ENCODE data around the gene SEC24B. TPM values are rescaled to one million over a fixed set of nuclear protein-coding genes. Genes with fewer than 3 reads are reported as not detected.
A peak's percentile ranks its signal among the peaks of the same experiment; 100 is the strongest.

SEC24B gene
- total and polyA plus RNA-seq, 2 donors (not counting 3 experiments of a cell fraction or from before 2014, with no cell fraction given) = 35.9 to 46.2 TPM

GRCh38 chr4:109412776-109413175 lies 20.8 kb upstream of the SEC24B start:
- no peaks in the 10 kb centered on the region for H3K36me3 ChIP-seq (ENCODE audit: control insufficient read depth in 2 of 2, extremely low read depth in 1 of 2, insufficient read depth in 2 of 2, low read length in 2 of 2)
- no TSS peak for BruUV-seq (replicated peaks)
- H3K4me1 ChIP-seq (ENCODE audit: control insufficient read depth, extremely low read depth, insufficient read depth, low read length) = no peaks in the 10 kb centered on the region
- no peak overlapping the region for H3K9ac ChIP-seq (replicated peaks; ENCODE audit: extremely low read depth, insufficient read depth, low read length)
- ChIA-PET CTCF (interaction anchor here (1.5 kb wide), 1 partner anchor 114 kb away, joined by 3 read pairs; no protein-coding TSS in a partner anchor), POLR2A (no interaction called here)
- dilution Hi-C loops (cut with MboI; ENCODE audit: extremely low pct_ligation_motif_present, low sequenced_read_pairs) = no loop called here
- TF ChIP-seq CTCF (IDR thresholded peaks at IDR 0.05; ENCODE audit: extremely low read depth in 1 of 2, insufficient read depth in 1 of 2, low read depth in 1 of 2, low read length in 2 of 2) (no peak), EZH2 (IDR thresholded peaks at IDR 0.05; ENCODE audit: borderline replicate concordance, low read depth, low read length, severe bottlenecking) (no peak)
- H3K9me1 ChIP-seq (replicated peaks; ENCODE audit: control insufficient read depth, extremely low read depth, insufficient read depth, low read length) = no peaks in the 10 kb centered on the region
- H4K20me1 ChIP-seq (replicated peaks; ENCODE audit: control insufficient read depth, extremely low read depth, insufficient read depth, low read length) = no peaks in the 10 kb centered on the region
- H3K27ac ChIP-seq (ENCODE audit: insufficient read depth, low read depth, low read length) = no peak overlapping the region
- no peaks in the 10 kb centered on the region for H3K9me3 ChIP-seq (replicated peaks; ENCODE audit: control insufficient read depth, insufficient read depth, low read length)
- no peak overlapping the region for H3K4me3 ChIP-seq (replicated peaks in 1 of 3; ENCODE audit: insufficient read depth in 1 of 3, low read depth in 1 of 3, low read length in 3 of 3)
- intact Hi-C loops (cut with micrococcal nuclease) = no loop called here
- no peak overlapping the region for H2AFZ ChIP-seq (ENCODE audit: low read depth, low read length)
- H3K4me2 ChIP-seq (ENCODE audit: insufficient read depth, low read length) = no peak overlapping the region
- FAIRE-seq (no peak), DNase-seq (ENCODE audit: low read depth, low spot score) (no peak)
- no peaks in the 10 kb centered on the region for H3K79me2 ChIP-seq (ENCODE audit: control insufficient read depth, insufficient read depth, low read length)
- H3K27me3 ChIP-seq (ENCODE audit: control insufficient read depth in 2 of 2, insufficient read depth in 2 of 2, low read length in 2 of 2) = no peaks in the 10 kb centered on the region

- H3K79me2 ChIP-seq (ENCODE audit: control insufficient read depth, insufficient read depth, low read length) = no peaks in the 10 kb centered on the region
- no peaks in the 10 kb centered on the region for H3K36me3 ChIP-seq (ENCODE audit: control insufficient read depth in 2 of 2, extremely low read depth in 1 of 2, insufficient read depth in 2 of 2, low read length in 2 of 2)
- DNase-seq (ENCODE audit: low read depth, low spot score) (peak; percentile 36), FAIRE-seq (no peak)
- H3K9me1 ChIP-seq (replicated peaks; ENCODE audit: control insufficient read depth, extremely low read depth, insufficient read depth, low read length) = no peaks in the 10 kb centered on the region
- intact Hi-C loops (cut with micrococcal nuclease) (no loop called here), dilution Hi-C loops (cut with MboI; ENCODE audit: extremely low pct_ligation_motif_present, low sequenced_read_pairs) (no loop called here)
- POLR2A ChIA-PET = no interaction called here
- H3K27ac ChIP-seq (ENCODE audit: insufficient read depth, low read depth, low read length) = no peak overlapping the region
- H4K20me1 ChIP-seq (replicated peaks; ENCODE audit: control insufficient read depth, extremely low read depth, insufficient read depth, low read length) = no peaks in the 10 kb centered on the region
- no peak overlapping the region for H3K4me2 ChIP-seq (ENCODE audit: insufficient read depth, low read length)
- H3K4me3 ChIP-seq (replicated peaks in 1 of 3; ENCODE audit: insufficient read depth in 1 of 3, low read depth in 1 of 3, low read length in 3 of 3) = no peak overlapping the region
- no peak overlapping the region for H3K9ac ChIP-seq (replicated peaks; ENCODE audit: extremely low read depth, insufficient read depth, low read length)
- TF ChIP-seq POLR2AphosphoS5 (IDR thresholded peaks at IDR 0.05; ENCODE audit: insufficient read depth, low read depth, low read length) (no peak), FOS (IDR thresholded peaks at IDR 0.05; ENCODE audit: borderline replicate concordance, insufficient read depth, low read length) (no peak)
- no peak overlapping the region for H2AFZ ChIP-seq (ENCODE audit: low read depth, low read length)
- CTCF ChIA-PET = interaction anchor here (0.6 to 1.3 kb wide), 2 partner anchors 17 to 176 kb away, joined by 3 to 4 read pairs; no protein-coding TSS in a partner anchor
- no peaks in the 10 kb centered on the region for H3K27me3 ChIP-seq (ENCODE audit: control insufficient read depth in 2 of 2, insufficient read depth in 2 of 2, low read length in 2 of 2)
- H3K9me3 ChIP-seq (replicated peaks; ENCODE audit: control insufficient read depth, insufficient read depth, low read length) = no peaks in the 10 kb centered on the region
- H3K4me1 ChIP-seq (ENCODE audit: control insufficient read depth, extremely low read depth, insufficient read depth, low read length) = no peaks in the 10 kb centered on the region
- no TSS peak for BruUV-seq (replicated peaks)
Measured at GRCh38 chr4:109414938-109415337, 18.7 kb upstream of the SEC24B start.
